SH-SY5Y (cell line): Measurements from ENCODE around the gene CIBAR2.

Experiments used
- GATA2 ChIP-seq: IDR thresholded peaks from 2 replicates; pipeline ENCODE4 v1.6.1; 2011; ENCODE audit warnings: mild to moderate bottlenecking, low read depth, low read length
- GATA3 ChIP-seq: IDR thresholded peaks from 2 replicates; pipeline ENCODE4 v1.6.1; 2011; ENCODE audit warnings: low read depth, mild to moderate bottlenecking, low read length, moderate library complexity

DNA sequence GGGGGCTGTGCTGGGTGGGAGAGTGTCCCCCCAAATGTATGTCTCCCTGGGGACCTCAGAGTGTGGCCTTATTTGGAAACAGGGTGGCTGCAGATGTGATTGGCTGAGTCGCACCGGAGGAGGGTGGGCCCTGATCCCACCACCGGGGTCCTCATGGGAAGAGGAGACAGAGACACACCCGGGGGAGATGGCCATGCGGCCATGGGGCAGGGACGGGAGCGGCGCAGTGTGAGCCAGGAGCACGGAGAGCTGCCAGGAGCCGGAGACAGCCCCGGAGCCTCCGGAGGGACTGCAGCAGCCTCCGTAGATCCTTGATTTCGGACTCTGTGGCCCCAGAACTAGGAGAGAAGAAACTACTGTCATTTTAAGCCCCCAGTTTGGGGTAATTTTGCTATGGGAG, 1.6 kb upstream of the CIBAR2 start:
- TF ChIP-seq GATA2: no peak
- TF ChIP-seq GATA3: no peak
